ENCODE measurements around the gene JPT2.
A peak's percentile ranks its signal among the peaks of the same experiment; 100 is the strongest.

Gene JPT2

GRCh38 chr16:1677942-1678499, at the start of gene JPT2:
Gene JPT2 (plus strand): TSS chr16:1678279. CDS start chr16:1678313, 34 bp downstream.
- DNase-seq = peak; percentile 99

- no peak for DNase-seq
These were observed 47.4 kb upstream of the JPT2 start for GRCh38 chr16:1630450-1631213.

- no peak for DNase-seq
These were observed 46.8 kb upstream of the JPT2 start for GRCh38 chr16:1631230-1631629.

GRCh38 chr16:1631931-1632637, 46.0 kb upstream of the JPT2 start:
- no peak for DNase-seq

GRCh38 chr16:1632638-1632970, 45.5 kb upstream of the JPT2 start:
- no peak for DNase-seq

- DNase-seq = no peak
These were observed 44.8 kb upstream of the JPT2 start for GRCh38 chr16:1633310-1633709.

- no peak for DNase-seq
These were observed 43.5 kb upstream of the JPT2 start for GRCh38 chr16:1634541-1634940.

- peak; percentile 61 for DNase-seq
These were observed 43.0 kb upstream of the JPT2 start for GRCh38 chr16:1635070-1635469.

- no peak for DNase-seq
These were observed 40.6 kb upstream of the JPT2 start for GRCh38 chr16:1637526-1637925.

- DNase-seq = no peak
These were observed 39.3 kb upstream of the JPT2 start for GRCh38 chr16:1638757-1639156.

- DNase-seq = peak; percentile 22
These were observed 38.8 kb upstream of the JPT2 start for GRCh38 chr16:1639282-1639681.

GRCh38 chr16:1639860-1640259, 38.2 kb upstream of the JPT2 start:
- DNase-seq = no peak

GRCh38 chr16:1640261-1640941, 37.7 kb upstream of the JPT2 start:
- DNase-seq = no peak

- no peak for DNase-seq
These were observed 36.8 kb upstream of the JPT2 start for GRCh38 chr16:1641261-1641660.

GRCh38 chr16:1642148-1642547, 35.9 kb upstream of the JPT2 start:
- no peak for DNase-seq

GRCh38 chr16:1642753-1643152, 35.3 kb upstream of the JPT2 start:
- no peak for DNase-seq

- no peak for DNase-seq
These were observed 34.6 kb upstream of the JPT2 start for GRCh38 chr16:1643521-1643920.

- peak; percentile 75 for DNase-seq
These were observed 32.1 kb upstream of the JPT2 start for GRCh38 chr16:1645914-1646525.

GRCh38 chr16:1647856-1648255, 30.2 kb upstream of the JPT2 start:
- DNase-seq = peak; percentile 78

GRCh38 chr16:1650131-1650530, 27.9 kb upstream of the JPT2 start:
- no peak for DNase-seq

- DNase-seq = no peak
These were observed 26.7 kb upstream of the JPT2 start for GRCh38 chr16:1651094-1651973.

- no peak for DNase-seq
These were observed 26.1 kb upstream of the JPT2 start for GRCh38 chr16:1651974-1652312.

All from hematopoietic multipotent progenitor cell treated with erythropoietin and hydrocortisone succinate and interleukin-3 and kit ligand, for 4 days (in vitro differentiated cells).